ENCODE data around the gene SMIM27.

SMIM27 gene

GRCh38 chr9:32558408-32558934, 6.3 kb downstream of the SMIM27 start:
- peak; percentile 49; the same call in 1 of the 2 replicates for TF ChIP-seq SPI1 (IDR thresholded peaks at IDR 0.05; ENCODE audit: borderline replicate concordance, low read depth)
- no peak for TF ChIP-seq GABPA (IDR thresholded peaks at IDR 0.05; ENCODE audit: low read depth)
- Histone ChIP-seq H3K27ac (replicated peaks) (peak overlapping the region; percentile 54), H3K4me3 (replicated peaks; ENCODE audit: insufficient read depth, low read length) (no peak overlapping the region), H3K27me3 (ENCODE audit: insufficient read depth, poor library complexity, severe bottlenecking) (no peaks in the 10 kb centered on the region)
- DNase-seq (ENCODE audit: low read depth in 1 of 2, low spot score in 1 of 2), result no peak

GRCh38 chr9:32565967-32566366, 13.8 kb downstream of the SMIM27 start:
- TF ChIP-seq SPI1 (IDR thresholded peaks at IDR 0.05; ENCODE audit: borderline replicate concordance, low read depth) (peak; percentile 35), CTCF (IDR thresholded peaks at IDR 0.05; ENCODE audit: insufficient read depth, low read length) (no peak), POLR2AphosphoS5 (IDR thresholded peaks at IDR 0.05; ENCODE audit: low read depth) (no peak)
- Histone ChIP-seq H3K27ac (replicated peaks) (no peak overlapping the region), H3K27me3 (ENCODE audit: insufficient read depth, poor library complexity, severe bottlenecking) (no peaks in the 10 kb centered on the region), H3K4me3 (replicated peaks; ENCODE audit: insufficient read depth, low read length) (no peak overlapping the region)
- DNase-seq (ENCODE audit: low read depth in 1 of 2, low spot score in 1 of 2), result no peak

- no peak for DNase-seq (ENCODE audit: low read depth in 1 of 2, low spot score in 1 of 2)
- no peak overlapping the region for H3K27ac ChIP-seq (replicated peaks)
- no peaks in the 10 kb centered on the region for H3K27me3 ChIP-seq (ENCODE audit: insufficient read depth, poor library complexity, severe bottlenecking)
- H3K4me3 ChIP-seq (replicated peaks; ENCODE audit: insufficient read depth, low read length), result no peak overlapping the region
- TF ChIP-seq POLR2AphosphoS5 (IDR thresholded peaks at IDR 0.05; ENCODE audit: low read depth) (no peak), REST (IDR thresholded peaks at IDR 0.05; ENCODE audit: insufficient replicate concordance, low read depth) (no peak), GABPA (IDR thresholded peaks at IDR 0.05; ENCODE audit: low read depth) (no peak), CTCF (IDR thresholded peaks at IDR 0.05; ENCODE audit: insufficient read depth, low read length) (no peak), SPI1 (IDR thresholded peaks at IDR 0.05; ENCODE audit: borderline replicate concordance, low read depth) (no peak)
Observed at GRCh38 chr9:32566770-32567169, 14.6 kb downstream of the SMIM27 start.

GRCh38 chr9:32570262-32570661, 18.1 kb downstream of the SMIM27 start:
- Histone ChIP-seq H3K27me3 (ENCODE audit: insufficient read depth, poor library complexity, severe bottlenecking) (no peaks in the 10 kb centered on the region), H3K4me3 (replicated peaks; ENCODE audit: insufficient read depth, low read length) (no peak overlapping the region), H3K27ac (replicated peaks) (no peak overlapping the region)
- no peak for DNase-seq (ENCODE audit: low read depth in 1 of 2, low spot score in 1 of 2)
- no peak for TF ChIP-seq REST (IDR thresholded peaks at IDR 0.05; ENCODE audit: insufficient replicate concordance, low read depth)
- no peak for TF ChIP-seq GABPA (IDR thresholded peaks at IDR 0.05; ENCODE audit: low read depth)
- TF ChIP-seq SPI1 (IDR thresholded peaks at IDR 0.05; ENCODE audit: borderline replicate concordance, low read depth), result no peak
- no peak for TF ChIP-seq POLR2AphosphoS5 (IDR thresholded peaks at IDR 0.05; ENCODE audit: low read depth)
- TF ChIP-seq CTCF (IDR thresholded peaks at IDR 0.05; ENCODE audit: insufficient read depth, low read length), result no peak
